MM.1S (cell line): ENCODE data around the gene FNDC7.

Experiments
- DNase-seq: peaks from one replicate; pipeline ENCODE4 v3.0.0-alpha.2; 2015
- H2AFZ ChIP-seq: fragments of 300-600 bp; sonication (generic); 2 replicates; pipeline ENCODE4 v1.6.0; 2016; ENCODE audit warnings: antibody characterized with exemption, low read length
- H3F3A ChIP-seq: fragments of 300-600 bp; sonication (generic); 2 replicates; pipeline ENCODE4 v1.6.1; 2016; ENCODE audit warnings: mild to moderate bottlenecking, antibody characterized with exemption, low read length, moderate library complexity, mixed read lengths; ENCODE audit not compliant: insufficient read depth
- H3K27ac ChIP-seq: fragments of 300-600 bp; sonication (generic); 2 replicates; pipeline ENCODE4 v1.5.1; 2016; ENCODE audit warnings: mild to moderate bottlenecking, low read length
- H3K27me3 ChIP-seq: fragments of 300-600 bp; sonication (generic); replicated peaks from 2 replicates; pipeline ENCODE4 v1.6.0; 2016; ENCODE audit warnings: low read length; ENCODE audit not compliant: insufficient read depth
- H3K36me3 ChIP-seq: fragments of 300-600 bp; sonication (generic); replicated peaks from 2 replicates; pipeline ENCODE4 v1.6.1; 2016; ENCODE audit warnings: mild to moderate bottlenecking, low read length, mixed read lengths; ENCODE audit not compliant: insufficient read depth
- H3K4me1 ChIP-seq: fragments of 300-600 bp; sonication (generic); 2 replicates; pipeline ENCODE4 v1.6.1; 2016; ENCODE audit warnings: low read length, mixed read lengths
- H3K4me2 ChIP-seq: fragments of 300-600 bp; sonication (generic); 2 replicates; pipeline ENCODE4 v1.6.0; 2016; ENCODE audit warnings: low read depth, low read length
- H3K4me3 ChIP-seq: fragments of 300-600 bp; sonication (generic); 2 replicates; pipeline ENCODE4 v1.5.1; 2016; ENCODE audit warnings: low read length, mixed read lengths
- H3K79me2 ChIP-seq: fragments of 300-600 bp; sonication (generic); 2 replicates; pipeline ENCODE4 v1.6.1; 2016; ENCODE audit warnings: mixed run types, low read length, mixed read lengths
- H3K9ac ChIP-seq: fragments of 300-600 bp; sonication (generic); 2 replicates; pipeline ENCODE4 v1.6.1; 2016; ENCODE audit warnings: low read length, mixed read lengths
- H3K9me2 ChIP-seq: fragments of 300-600 bp; sonication (generic); replicated peaks from 2 replicates; pipeline ENCODE4 v1.6.1; 2016; ENCODE audit warnings: mild to moderate bottlenecking, low read length, mixed read lengths; ENCODE audit not compliant: insufficient read depth
- H3K9me3 ChIP-seq: fragments of 300-600 bp; sonication (generic); replicated peaks from 2 replicates; pipeline ENCODE4 v1.6.1; 2016; ENCODE audit warnings: mild to moderate bottlenecking, low read length, mixed read lengths; ENCODE audit not compliant: insufficient read depth
- H4K20me1 ChIP-seq: fragments of 300-600 bp; sonication (generic); 2 replicates; pipeline ENCODE4 v1.6.1; 2016; ENCODE audit warnings: mild to moderate bottlenecking, low read length, moderate library complexity, mixed read lengths; ENCODE audit not compliant: insufficient read depth
- CTCF ChIP-seq: fragments of 300-600 bp; sonication (generic); IDR thresholded peaks from 2 replicates; pipeline ENCODE4 v1.5.1; 2016; ENCODE audit warnings: antibody characterized with exemption, low read length, mixed read lengths
- EZH2 ChIP-seq: fragments of 300-600 bp; sonication (generic); optimal IDR thresholded peaks from 2 replicates; pipeline ENCODE3; 2017; ENCODE audit warnings: low read depth, mild to moderate bottlenecking, antibody characterized with exemption, low read length, mixed read lengths
- EZH2phosphoT487 ChIP-seq: fragments of 300-600 bp; sonication (generic); IDR thresholded peaks from 2 replicates; pipeline ENCODE4 v1.6.1; 2018; ENCODE audit warnings: antibody characterized with exemption, low read length

Gene FNDC7

GRCh38 chr1:108746382-108747170 is 33.9 kb downstream of the FNDC7 start, which contains the start of gene STXBP3:
Gene STXBP3 (plus strand): TSS chr1:108746674. CDS start chr1:108746738, 64 bp downstream.
- 0 out of 2 replicates have a peak, but pooled peaks cover 6% of the 10 kb centered on the region for H3F3A ChIP-seq
- H3K9me3 ChIP-seq = no peaks in the 10 kb centered on the region
- no peak for TF ChIP-seq EZH2
- peak; percentile 73 for TF ChIP-seq CTCF
- H3K9ac ChIP-seq = peak within 1 kb of the TSS; percentile 79
- peak; percentile 91 for DNase-seq
- H3K4me3 ChIP-seq = peak within 1 kb of the TSS; percentile 79
- peaks cover 21% of the 10 kb centered on the region for H3K79me2 ChIP-seq
- no peaks in the 10 kb centered on the region for H3K27me3 ChIP-seq
- no peaks in the 10 kb centered on the region for H3K4me1 ChIP-seq
- H4K20me1 ChIP-seq = no peaks in the 10 kb centered on the region
- H3K9me2 ChIP-seq = no peaks in the 10 kb centered on the region
- peak within 1 kb of the TSS; percentile 68 for H3K4me2 ChIP-seq
- peak within 1 kb of the TSS; percentile 84 for H3K27ac ChIP-seq
- H2AFZ ChIP-seq = peak within 1 kb of the TSS; percentile 77
- H3K36me3 ChIP-seq = no peaks in the 10 kb centered on the region

- H3K79me2 ChIP-seq = peaks cover 21% of the 10 kb centered on the region
- peak; percentile 12 for DNase-seq
- H3K9me3 ChIP-seq = no peaks in the 10 kb centered on the region
- TF ChIP-seq EZH2 (no peak), EZH2phosphoT487 (no peak)
- peak overlapping the region; percentile 79 for H3K9ac ChIP-seq
- H3K27ac ChIP-seq = peak overlapping the region; percentile 84
- H3K4me2 ChIP-seq = peak overlapping the region; percentile 68
- 0 out of 2 replicates have a peak, but pooled peaks cover 6% of the 10 kb centered on the region for H3F3A ChIP-seq
- peak overlapping the region; percentile 33 for H2AFZ ChIP-seq
- no peaks in the 10 kb centered on the region for H3K9me2 ChIP-seq
- no peaks in the 10 kb centered on the region for H3K36me3 ChIP-seq
- H3K27me3 ChIP-seq = no peaks in the 10 kb centered on the region
- H3K4me1 ChIP-seq = no peaks in the 10 kb centered on the region
- peak overlapping the region; percentile 79 for H3K4me3 ChIP-seq
- H4K20me1 ChIP-seq = no peaks in the 10 kb centered on the region
Measured at GRCh38 chr1:108747171-108747850, 34.6 kb downstream of the FNDC7 start.

- TF ChIP-seq CTCF = no peak
- TF ChIP-seq EZH2phosphoT487 = no peak
- TF ChIP-seq EZH2 = no peak
- no peak for DNase-seq
- Histone ChIP-seq H4K20me1 (no peaks in the 10 kb centered on the region), H3K4me1 (no peaks in the 10 kb centered on the region), H2AFZ (no peak overlapping the region), H3K4me3 (peak overlapping the region; percentile 79; the same call in 1 of the 2 replicates), H3K27ac (no peak overlapping the region), H3K9me3 (no peaks in the 10 kb centered on the region), H3K79me2 (peaks cover 21% of the 10 kb centered on the region), H3K27me3 (no peaks in the 10 kb centered on the region), H3K4me2 (peak overlapping the region; percentile 68; the same call in 1 of the 2 replicates), H3K9ac (no peak overlapping the region), H3K9me2 (no peaks in the 10 kb centered on the region), H3K36me3 (no peaks in the 10 kb centered on the region), H3F3A (0 out of 2 replicates have a peak, but pooled peaks cover 6% of the 10 kb centered on the region)
Measured at GRCh38 chr1:108747898-108748297, 35.2 kb downstream of the FNDC7 start.
